Measurements from ENCODE around the gene ZNF74.

ZNF74 gene

DNA sequence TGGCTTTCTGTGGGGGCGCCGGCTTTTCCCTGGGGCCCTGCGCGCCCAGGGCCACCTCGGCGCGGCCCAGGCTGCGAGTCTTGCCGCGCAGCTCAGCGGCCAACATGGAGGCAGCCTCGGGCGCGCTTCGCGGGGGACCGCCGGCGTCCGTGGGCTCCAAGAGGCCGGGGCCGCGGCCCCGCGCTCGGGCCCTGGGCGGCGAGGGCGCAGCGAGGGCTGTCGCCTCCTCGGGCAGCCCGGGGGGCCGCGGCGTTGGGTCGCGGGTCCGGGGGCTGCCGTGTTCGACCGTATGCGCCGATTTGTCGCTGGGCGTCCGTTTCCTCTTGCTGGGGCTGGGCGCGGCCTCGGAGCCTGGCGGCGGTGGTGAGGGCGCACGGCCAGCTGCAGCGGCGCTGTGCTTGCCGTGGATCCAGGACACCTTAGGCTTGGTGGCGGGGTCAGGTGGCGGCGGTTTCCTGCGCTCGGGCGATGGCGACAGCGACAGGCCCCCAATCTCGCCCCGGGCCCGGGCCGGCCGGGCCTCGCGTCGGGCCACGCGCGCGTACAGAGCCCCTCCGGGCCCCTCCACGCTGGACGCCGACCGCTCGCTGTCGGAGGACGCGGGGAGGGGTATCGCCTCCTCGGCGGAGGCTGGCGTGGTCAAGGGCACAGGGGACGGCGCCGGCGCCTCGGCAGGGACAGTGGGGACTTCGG lies 31.8 kb downstream of the ZNF74 start:
- no peak overlapping the region for H3K4me3 ChIP-seq (ENCODE audit: low read length)
- TF ChIP-seq, protein P1, sequence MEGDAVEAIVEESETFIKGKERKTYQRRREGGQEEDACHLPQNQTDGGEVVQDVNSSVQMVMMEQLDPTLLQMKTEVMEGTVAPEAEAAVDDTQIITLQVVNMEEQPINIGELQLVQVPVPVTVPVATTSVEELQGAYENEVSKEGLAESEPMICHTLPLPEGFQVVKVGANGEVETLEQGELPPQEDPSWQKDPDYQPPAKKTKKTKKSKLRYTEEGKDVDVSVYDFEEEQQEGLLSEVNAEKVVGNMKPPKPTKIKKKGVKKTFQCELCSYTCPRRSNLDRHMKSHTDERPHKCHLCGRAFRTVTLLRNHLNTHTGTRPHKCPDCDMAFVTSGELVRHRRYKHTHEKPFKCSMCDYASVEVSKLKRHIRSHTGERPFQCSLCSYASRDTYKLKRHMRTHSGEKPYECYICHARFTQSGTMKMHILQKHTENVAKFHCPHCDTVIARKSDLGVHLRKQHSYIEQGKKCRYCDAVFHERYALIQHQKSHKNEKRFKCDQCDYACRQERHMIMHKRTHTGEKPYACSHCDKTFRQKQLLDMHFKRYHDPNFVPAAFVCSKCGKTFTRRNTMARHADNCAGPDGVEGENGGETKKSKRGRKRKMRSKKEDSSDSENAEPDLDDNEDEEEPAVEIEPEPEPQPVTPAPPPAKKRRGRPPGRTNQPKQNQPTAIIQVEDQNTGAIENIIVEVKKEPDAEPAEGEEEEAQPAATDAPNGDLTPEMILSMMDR (conservative IDR thresholded peaks at IDR 0.05; ENCODE audit: low read depth, low read length) = no peak
- DNase-seq (ENCODE audit: low read depth) = no peak

DNA sequence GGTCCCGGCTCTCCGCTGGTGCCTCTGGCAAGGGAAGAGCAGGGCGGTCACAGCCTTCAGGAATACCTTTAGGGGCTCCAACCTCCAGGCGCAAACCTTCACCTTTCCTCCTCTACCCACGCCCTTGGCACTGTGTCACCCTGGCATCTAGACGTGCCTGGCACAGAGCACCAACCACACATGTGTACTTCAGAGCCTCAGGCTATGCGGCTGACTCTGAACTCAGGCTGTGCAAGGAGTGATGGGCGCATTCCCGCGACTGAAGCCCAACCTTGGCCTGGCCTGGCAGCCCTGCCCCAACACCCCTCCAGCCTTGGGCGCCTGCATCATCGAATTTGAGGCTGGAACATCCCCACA lies 32.3 kb downstream of the ZNF74 start:
- TF ChIP-seq, protein P1 (conservative IDR thresholded peaks at IDR 0.05; ENCODE audit: low read depth, low read length) = no peak
- no peak for DNase-seq (ENCODE audit: low read depth)
- H3K4me3 ChIP-seq (ENCODE audit: low read length) = no peak overlapping the region

DNA sequence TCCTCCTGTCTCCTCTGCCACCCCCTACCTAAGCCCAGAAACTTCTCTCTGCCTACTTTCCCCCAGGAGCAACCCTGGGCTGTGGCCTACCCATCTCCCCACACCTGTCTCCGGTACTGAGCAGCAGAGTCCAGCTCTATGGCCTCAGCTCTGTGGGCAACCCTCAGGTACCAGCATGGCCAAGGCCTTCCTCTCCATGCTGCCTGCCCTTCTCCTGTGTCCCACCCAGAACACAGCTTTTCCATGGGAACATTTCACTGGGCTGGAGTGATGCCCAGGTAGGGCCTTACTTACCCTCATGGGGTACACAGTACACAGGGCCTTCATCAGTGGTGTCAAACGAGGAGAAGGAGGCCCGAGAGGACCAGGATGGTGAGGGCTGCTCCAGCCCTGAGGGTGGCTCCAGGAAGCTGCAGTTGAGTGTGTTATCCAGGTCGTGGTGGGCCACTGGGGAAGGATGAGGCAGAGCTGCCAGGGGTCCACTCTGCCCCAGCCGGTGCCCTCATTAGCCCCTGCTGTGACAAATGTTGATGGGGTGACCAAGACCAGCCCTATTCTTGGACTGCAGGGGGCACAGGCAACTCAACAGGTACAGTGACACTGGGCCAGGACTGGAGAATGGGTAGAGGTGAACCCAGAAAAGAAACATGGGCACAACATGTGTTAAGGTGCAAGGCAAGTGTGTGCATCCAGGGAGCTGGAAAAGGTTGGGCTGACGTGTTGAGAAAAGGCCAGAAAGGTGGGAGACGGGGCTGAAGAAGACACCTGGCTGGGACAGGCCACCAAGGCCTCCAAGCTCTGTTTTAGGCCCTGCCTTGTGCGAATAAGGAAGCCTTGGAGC lies 33.4 kb downstream of the ZNF74 start:
- no peak overlapping the region for H3K4me3 ChIP-seq (ENCODE audit: low read length)
- TF ChIP-seq, protein P1 (conservative IDR thresholded peaks at IDR 0.05; ENCODE audit: low read depth, low read length) = no peak
- DNase-seq (ENCODE audit: low read depth) = no peak

DNA sequence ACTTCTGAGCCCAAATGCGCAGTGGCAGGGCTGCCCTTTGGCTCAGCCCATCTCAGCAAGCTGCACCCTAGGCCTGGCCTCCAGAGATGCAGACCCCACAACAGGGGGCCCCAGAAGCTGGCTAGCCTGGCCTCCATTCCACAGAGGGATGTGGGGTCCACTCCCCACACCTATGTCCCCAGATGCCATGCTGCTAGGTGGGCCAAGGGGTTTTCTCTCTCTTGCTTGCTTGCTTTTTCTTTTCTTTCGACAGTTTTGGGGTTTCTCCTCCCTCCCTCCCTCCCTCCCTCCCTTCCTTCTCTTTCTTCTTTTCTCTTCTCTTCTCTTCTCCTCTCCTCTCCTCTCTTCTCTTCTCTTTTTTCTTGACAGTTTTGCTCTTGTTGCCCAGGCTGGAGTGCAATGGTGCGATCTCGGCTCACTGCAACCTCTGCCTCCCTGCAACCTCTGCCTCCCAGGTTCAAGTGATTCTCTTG lies 34.0 kb downstream of the ZNF74 start:
- TF ChIP-seq, protein P1 (conservative IDR thresholded peaks at IDR 0.05; ENCODE audit: low read depth, low read length) = no peak
- DNase-seq (ENCODE audit: low read depth) = no peak
- H3K4me3 ChIP-seq (ENCODE audit: low read length) = no peak overlapping the region

DNA sequence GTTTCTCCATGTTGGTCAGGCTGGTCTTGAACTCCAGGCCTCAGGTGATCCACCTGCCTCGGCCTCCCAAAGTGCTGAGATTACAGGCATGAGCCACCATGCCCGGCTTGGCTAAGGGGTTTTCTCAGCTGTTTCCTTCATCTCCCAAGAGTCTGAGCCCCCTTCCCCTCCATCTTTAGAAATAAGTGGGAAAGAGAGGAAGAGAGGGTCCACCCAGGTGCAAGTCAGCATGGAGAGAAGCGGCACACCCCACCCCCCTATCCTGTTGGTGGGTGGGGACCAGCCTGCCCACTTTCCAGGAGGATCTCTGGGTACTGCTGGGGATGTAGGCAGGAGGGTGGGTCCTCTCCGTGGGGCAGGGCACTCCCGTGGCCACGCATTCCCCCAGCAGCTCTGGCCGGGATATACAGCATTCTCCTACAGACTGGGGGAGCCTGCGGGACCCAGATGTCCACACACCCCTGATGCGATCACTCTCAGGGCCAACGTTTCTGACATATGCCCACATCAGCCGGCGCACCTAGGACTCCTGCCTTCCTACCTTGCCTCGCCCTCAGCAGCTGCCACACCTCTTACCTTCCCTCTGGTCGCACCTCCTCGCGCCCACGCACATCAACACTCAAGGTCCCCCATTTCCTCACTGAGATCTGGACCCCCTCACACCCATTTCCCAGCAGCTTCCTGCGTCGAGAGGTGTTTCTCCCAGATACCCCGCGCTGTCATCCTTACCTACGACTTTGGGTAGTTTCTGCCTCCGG lies 34.7 kb downstream of the ZNF74 start:
- no peak for DNase-seq (ENCODE audit: low read depth)
- no peak overlapping the region for H3K4me3 ChIP-seq (ENCODE audit: low read length)

DNA sequence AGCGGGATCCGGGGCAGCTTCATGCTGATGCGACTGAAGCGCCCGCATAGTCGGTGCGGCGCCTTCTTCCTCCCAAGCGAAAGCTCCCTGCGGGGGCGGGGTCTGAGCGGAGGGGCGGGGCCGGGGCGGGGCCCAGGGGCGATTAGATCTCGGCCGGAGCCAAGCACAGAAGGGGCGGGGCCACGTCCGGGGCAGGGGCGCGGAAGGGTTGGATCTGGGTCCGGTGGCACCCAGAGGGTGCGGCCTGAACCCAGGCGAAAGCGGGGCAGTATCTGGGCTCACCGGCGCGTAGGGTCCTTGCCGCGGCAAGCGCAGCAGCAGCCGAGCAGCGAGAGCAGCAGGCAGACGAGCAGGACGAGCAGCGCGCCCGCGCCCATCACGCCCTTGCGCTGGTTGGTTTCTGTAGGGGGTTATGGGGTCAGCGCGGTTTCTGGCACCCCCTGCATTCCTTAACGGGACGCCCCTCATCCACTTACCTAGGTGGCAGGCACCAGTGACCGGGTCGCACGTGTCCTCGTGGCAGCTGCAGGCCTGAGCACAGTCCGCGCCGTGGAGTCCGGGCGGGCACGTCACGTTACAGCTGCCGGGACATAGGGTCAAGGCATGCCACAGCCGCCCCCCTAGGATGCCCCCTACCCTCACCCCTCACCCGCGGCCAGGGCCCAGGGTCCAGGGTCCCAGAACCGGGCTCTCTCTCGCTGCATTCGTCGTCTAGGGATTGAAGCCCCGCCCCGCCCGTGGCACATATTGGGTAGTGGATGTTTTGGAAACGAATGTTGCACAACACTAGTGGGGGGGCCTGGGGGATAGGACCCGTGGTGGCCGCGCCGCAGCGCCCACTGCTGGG lies 35.5 kb downstream of the ZNF74 start:
- H3K4me3 ChIP-seq (ENCODE audit: low read length) = no peak overlapping the region
- no peak for DNase-seq (ENCODE audit: low read depth)
- TF ChIP-seq, protein P1 (conservative IDR thresholded peaks at IDR 0.05; ENCODE audit: low read depth, low read length) = no peak

More for the DNA sequence above, 34.7 kb downstream of the ZNF74 start:
- TF ChIP-seq, protein P1 (conservative IDR thresholded peaks at IDR 0.05; ENCODE audit: low read depth, low read length) = no peak
